Left lung (tissue), 14 donors: ENCODE results near the gene GJC3. TPM values are rescaled to one million over a fixed set of nuclear protein-coding genes. Genes with fewer than 3 reads are reported as not detected.
"Not testable (repeated sequence)": the region's sequence is repeated elsewhere in the genome, so short reads cannot be mapped to it uniquely, and the experiment has no call there.

Experiments
- ATAC-seq: fragments of 200-7000 bp; cut with Tn5 transposase; one replicate; pipeline ENCODE4 v1.9.1; 2020; ENCODE audit warnings: moderate library complexity
- DNase-seq, 4 donors: peaks; one replicate each; pipeline ENCODE4 v3.0.0-alpha.2; 2013 to 2020
- H3K27ac ChIP-seq, 2 donors: fragments of 200-600 bp; sonication (generic) in 1 of 2; one replicate each; pipeline versions ENCODE4 v1.5.0 to v1.8.0; 2020 to 2021
- H3K27me3 ChIP-seq, 2 donors: fragments of 200-600 bp; sonication (generic) in 1 of 2; one replicate each; pipeline versions ENCODE4 v1.5.0 to v1.8.0; 2020 to 2021
- H3K36me3 ChIP-seq, 2 donors: fragments of 200-600 bp; sonication (generic) in 1 of 2; one replicate each; pipeline versions ENCODE4 v1.5.0 to v1.8.0; 2020 to 2021
- H3K4me1 ChIP-seq, 2 donors: fragments of 200-600 bp; one replicate each; pipeline ENCODE4 v1.8.0; 2021
- H3K4me3 ChIP-seq, 2 donors: fragments of 200-600 bp; sonication (generic) in 1 of 2; one replicate each; pipeline versions ENCODE4 v1.5.0 to v1.8.0; 2020 to 2021; ENCODE audit warnings: mild to moderate bottlenecking in 1 of 2
- H3K9me3 ChIP-seq, 2 donors: fragments of 200-600 bp; sonication (generic) in 1 of 2; one replicate each; pipeline versions ENCODE4 v1.5.0 to v1.8.0; 2020 to 2021
- CTCF ChIP-seq, 2 donors: fragments of 200-600 bp; sonication (generic) in 1 of 2; IDR thresholded peaks; one replicate each; pipeline versions ENCODE4 v1.5.0 to v1.8.0; 2021; ENCODE audit warnings: antibody characterized with exemption in 2 of 2
- intact Hi-C, 2 donors: fragments of 100-400 bp; cut with DNase I; formaldehyde crosslinking; loops; one replicate each; pipeline versions ENCODE4 v1.11.2 to v1.14.2; 2022
- long read RNA-seq, 12 donors: library from polyadenylated mRNA in 2 of 12; unstranded in 2 of 12; transcript quantifications; one replicate each; pipeline ENCODE4 v2.0.0 and lab custom pipeline, GENCODE V29; 2019 to 2026
- polyA plus RNA-seq, 6 donors: library from polyadenylated mRNA; unstranded; fragments of 120-200 nt; gene quantifications; one replicate each; pipeline ENCODE4 v1.2.1, GENCODE V29; 2013; ENCODE audit not compliant: insufficient read length in 6 of 6
- total RNA-seq, 2 donors: library from RNA; stranded (reverse); fragmentation: NEBNext Ultra II Directional; extraction: Animal tissue kit (Norgen Biotek cat#: 25700); gene quantifications; one replicate each; pipeline ENCODE4 v1.2.1, GENCODE V29; 2021
- donor health status: DM: no; HTN: yes; CAD: no.
- donor health status: DM: no; HTN: no; CAD: no.

Gene GJC3
- total RNA-seq (under 1 TPM in 1 of 2 donors, not detected in 1; 0.24 TPM), polyA plus RNA-seq (1 to 10 TPM in 4 of 6 donors, under 1 TPM in 2; 0.98 to 1.3 (median 1.1) TPM)
- long read RNA-seq, donor 1 = 0 reads
- long read RNA-seq, donor 2, partial matches to known transcripts = 0 of 1 reads
- long read RNA-seq, donor 2, other reads (novel, unspliced or antisense) = 0 of 1 reads
- long read RNA-seq, donor 3, partial matches to known transcripts = 0 of 1 reads
- long read RNA-seq, donor 3, other reads (novel, unspliced or antisense) = 0 of 1 reads
- long read RNA-seq, donor 4 = 0 reads
- long read RNA-seq, donor 5 = 0 reads
- long read RNA-seq, donor 6, partial matches to known transcripts = 0 of 1 reads
- long read RNA-seq, donor 6, other reads (novel, unspliced or antisense) = 0 of 1 reads
- long read RNA-seq, donor 7 = 0 reads
- long read RNA-seq, donor 8 = 0 reads
- long read RNA-seq, donor 9 = 0 reads
- long read RNA-seq, donor 10 = 0 reads
- long read RNA-seq, donor 11 = 0 reads
- long read RNA-seq, donor 12 = 0 reads

GRCh38 chr7:99928994-99929729, at the start of gene GJC3:
Gene GJC3, minus strand, starts transcription at chr7:99929620. Its CDS starts 0 bp downstream, at chr7:99929620.
- peak within 1 kb of the TSS in 1 of 2 donors; percentile 25 for H3K27ac ChIP-seq
- peak; percentile 99 for ATAC-seq
- peak; percentile 13 to 18 for TF ChIP-seq CTCF (IDR thresholded peaks at IDR 0.05)
- intact Hi-C loops = loop anchor here in 1 of 2 donors (10.0 kb wide), 1 partner anchor 46 kb away; the partner anchor contains the start of gene AZGP1
- H3K36me3 ChIP-seq = no peaks in the 10 kb centered on the region
- H3K4me3 ChIP-seq = peak within 1 kb of the TSS in 1 of 2 donors; percentile 25
- H3K27me3 ChIP-seq = peaks cover 0 to 26% of the 10 kb centered on the region in 2 donors
- H3K4me1 ChIP-seq = peaks cover 0 to 8% of the 10 kb centered on the region in 2 donors
- DNase-seq = peak in 3 of 4 donors; percentile 28 to 86 (median 53)
- no peaks in the 10 kb centered on the region for H3K9me3 ChIP-seq

GRCh38 chr7:99976626-99977025, 47.2 kb upstream of the GJC3 start:
- Histone ChIP-seq H3K27me3 (no peaks in the 10 kb centered on the region), H3K9me3 (no peaks in the 10 kb centered on the region), H3K4me3 (no peak overlapping the region), H3K27ac (no peak overlapping the region), H3K4me1 (no peaks in the 10 kb centered on the region), H3K36me3 (no peaks in the 10 kb centered on the region)
- ATAC-seq = no peak
- intact Hi-C loops = loop anchor here in 1 of 2 donors (10.0 kb wide), 1 partner anchor 52 kb away; the partner anchor contains the start of gene GJC3
- TF ChIP-seq CTCF (IDR thresholded peaks at IDR 0.05) = no peak
- no peak for DNase-seq

- TF ChIP-seq CTCF (IDR thresholded peaks at IDR 0.05) = no peak
- H3K27ac ChIP-seq = no peak within 1 kb of the TSS
- DNase-seq = no peak
- H3K9me3 ChIP-seq = no peaks in the 10 kb centered on the region
- no peak within 1 kb of the TSS for H3K4me3 ChIP-seq
- intact Hi-C loops = loop anchor here in 1 of 2 donors (10.0 kb wide), 1 partner anchor 51 kb away; the partner anchor contains the start of gene GJC3
- H3K27me3 ChIP-seq = no peaks in the 10 kb centered on the region
- no peak for ATAC-seq
- no peaks in the 10 kb centered on the region for H3K4me1 ChIP-seq
- H3K36me3 ChIP-seq = no peaks in the 10 kb centered on the region
These were observed 46.5 kb upstream of the GJC3 start, which contains the start of gene AZGP1 for GRCh38 chr7:99975782-99976521. Gene AZGP1, minus strand, starts transcription at chr7:99976031. Its CDS starts 11 bp downstream, at chr7:99976020.

- Histone ChIP-seq H3K36me3 (no peaks in the 10 kb centered on the region), H3K4me3 (no peak overlapping the region), H3K4me1 (no peaks in the 10 kb centered on the region), H3K9me3 (no peaks in the 10 kb centered on the region), H3K27me3 (no peaks in the 10 kb centered on the region), H3K27ac (no peak overlapping the region)
- no peak for ATAC-seq
- TF ChIP-seq CTCF (IDR thresholded peaks at IDR 0.05) = no peak
- intact Hi-C loops = loop anchor here in 1 of 2 donors (10.0 kb wide), 1 partner anchor 50 kb away; the partner anchor contains the start of gene GJC3
- no peak for DNase-seq
These were observed 45.3 kb upstream of the GJC3 start for GRCh38 chr7:99974681-99975080.

- H3K27ac ChIP-seq, H3K36me3 ChIP-seq, DNase-seq, H3K27me3 ChIP-seq, H3K9me3 ChIP-seq, H3K4me3 ChIP-seq, ATAC-seq, H3K4me1 ChIP-seq: not testable (repeated sequence)
- intact Hi-C loops = loop anchor here in 1 of 2 donors (10.0 kb wide), 1 partner anchor 49 kb away; the partner anchor contains the start of gene GJC3
These were observed 44.4 kb upstream of the GJC3 start for GRCh38 chr7:99973817-99974216.
